SH-SY5Y (cell line): ENCODE results near the gene OSGIN1.

Experiments used
- GATA2 ChIP-seq: IDR thresholded peaks from 2 replicates; pipeline ENCODE4 v1.6.1; 2011; ENCODE audit warnings: mild to moderate bottlenecking, low read depth, low read length
- GATA3 ChIP-seq: IDR thresholded peaks from 2 replicates; pipeline ENCODE4 v1.6.1; 2011; ENCODE audit warnings: low read depth, mild to moderate bottlenecking, low read length, moderate library complexity

The OSGIN1 gene

DNA sequence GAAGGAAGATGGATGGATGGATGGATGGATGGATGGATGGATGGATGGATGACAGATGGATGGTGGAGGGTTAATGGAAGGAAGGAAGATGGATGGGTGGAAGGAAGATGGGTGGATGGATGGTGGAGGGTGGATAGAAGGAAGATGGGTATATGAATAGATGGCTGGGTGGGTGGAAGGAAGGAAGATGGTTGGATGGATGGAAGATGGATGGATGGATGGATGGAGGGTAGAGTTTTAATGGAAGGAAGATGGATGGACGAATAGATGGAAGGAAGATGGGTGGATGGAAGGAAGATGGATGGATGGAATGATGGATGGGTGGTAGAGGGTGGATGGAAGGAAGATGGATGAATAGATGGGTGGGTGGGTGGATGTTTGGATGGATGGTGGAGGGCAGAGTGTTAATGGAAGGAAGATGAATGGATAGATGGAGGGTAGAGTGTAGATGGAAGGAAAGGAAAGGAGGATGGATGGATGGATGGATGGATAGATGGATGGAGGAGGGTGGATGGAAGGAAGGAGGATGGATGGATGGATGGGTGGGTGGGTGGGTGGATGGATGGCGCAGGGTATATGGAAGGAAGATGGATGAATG is 32.0 kb upstream of the OSGIN1 start:
- TF ChIP-seq GATA3 = no peak
- no peak for TF ChIP-seq GATA2

DNA sequence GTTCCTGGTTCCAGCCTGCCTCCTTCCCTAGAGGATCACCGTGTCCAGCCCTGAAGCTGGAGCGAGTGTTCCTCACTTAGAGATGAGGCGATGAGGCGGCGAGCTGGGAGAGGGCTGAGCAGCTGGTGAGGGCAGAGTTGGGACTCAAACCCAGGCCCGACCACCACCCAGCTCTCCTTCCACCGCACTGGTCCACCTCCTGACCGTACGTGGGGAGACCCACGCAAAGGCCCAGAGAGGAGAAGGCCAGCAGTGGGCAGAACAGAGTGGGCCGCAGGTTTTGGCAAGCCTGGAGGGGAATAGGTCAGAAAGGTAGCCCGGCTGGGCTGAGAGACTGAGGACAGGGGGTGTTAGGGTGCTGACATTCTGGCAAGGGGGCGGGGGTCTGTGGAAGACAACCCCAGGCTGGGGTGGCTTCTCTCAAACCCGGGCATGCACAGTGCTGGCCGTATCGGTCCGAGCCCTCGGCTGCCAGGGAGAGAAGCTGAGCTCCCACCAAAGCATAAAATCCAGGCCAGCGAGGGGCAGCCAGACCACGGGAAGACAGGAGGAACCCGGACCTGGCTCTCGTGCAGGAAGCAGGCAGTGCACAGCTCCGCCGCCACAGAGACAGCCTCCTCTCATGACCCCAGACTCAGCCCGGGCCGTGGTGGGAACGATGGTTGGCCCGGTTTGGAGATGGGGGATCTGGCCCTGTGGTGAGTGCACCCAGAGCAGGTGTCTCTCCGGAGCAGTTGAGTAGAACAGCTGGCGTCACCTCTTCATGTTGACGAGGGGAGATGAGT is 29.3 kb upstream of the OSGIN1 start:
- no peak for TF ChIP-seq GATA2
- TF ChIP-seq GATA3 = no peak

DNA sequence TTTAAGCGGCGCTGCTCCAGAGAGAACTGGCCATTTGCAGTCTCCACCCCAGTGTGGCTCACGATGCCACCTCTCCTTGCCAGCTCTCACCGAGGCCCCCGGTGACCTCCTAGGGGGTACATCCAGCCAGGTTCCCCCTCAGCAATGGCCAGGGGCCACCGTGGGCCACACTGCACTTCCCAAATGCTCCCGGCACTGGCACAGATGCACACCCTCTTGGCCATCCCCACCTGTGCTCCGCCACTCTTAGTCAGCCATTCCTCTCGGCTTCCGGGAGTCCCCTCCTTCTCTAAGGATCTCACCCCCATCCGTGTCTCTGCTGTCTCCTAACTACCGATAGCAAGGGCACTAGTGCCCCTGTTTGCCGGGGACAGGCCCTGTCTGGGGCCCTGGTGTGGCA is 28.4 kb upstream of the OSGIN1 start:
- TF ChIP-seq GATA3 (no peak), GATA2 (no peak)

DNA sequence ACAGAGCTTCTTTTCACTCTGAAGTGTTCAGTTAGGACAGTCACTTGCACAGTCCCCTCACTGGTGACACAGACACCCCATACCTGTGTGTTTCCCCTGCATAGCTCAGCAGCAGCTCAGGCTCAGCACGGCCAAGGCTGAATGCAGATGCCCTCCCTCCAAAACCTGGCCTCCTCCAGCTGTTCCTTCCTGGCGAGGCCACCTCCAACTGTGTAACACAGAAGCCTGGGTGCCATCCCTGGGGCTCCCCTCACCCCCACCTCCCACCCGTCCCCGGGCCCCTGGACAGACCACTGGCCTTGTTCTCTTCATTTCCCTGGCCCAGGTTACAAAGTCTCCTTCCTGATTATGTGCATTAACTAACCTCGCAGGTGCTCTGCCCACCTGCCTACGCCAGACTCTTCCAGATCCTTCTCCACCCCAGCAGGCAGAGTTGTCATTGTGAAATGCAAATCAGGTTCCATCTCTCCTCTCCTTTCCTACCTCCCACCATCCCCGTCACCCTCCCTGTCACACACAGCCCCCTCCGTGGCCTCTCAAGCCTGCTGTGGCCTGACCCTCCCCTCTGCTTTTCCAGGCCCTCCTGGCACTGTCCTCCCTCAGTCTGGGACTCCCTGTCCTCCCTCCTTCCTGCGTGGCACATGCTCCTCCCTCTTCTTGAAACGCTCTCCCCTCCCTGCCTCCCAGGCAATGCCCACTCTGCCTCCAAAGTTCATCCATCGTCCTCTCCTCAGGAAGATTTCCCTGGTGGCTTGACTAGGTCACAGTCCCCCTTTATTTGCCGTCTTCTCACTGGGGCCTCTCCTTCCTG is 27.7 kb upstream of the OSGIN1 start:
- no peak for TF ChIP-seq GATA2
- no peak for TF ChIP-seq GATA3

DNA sequence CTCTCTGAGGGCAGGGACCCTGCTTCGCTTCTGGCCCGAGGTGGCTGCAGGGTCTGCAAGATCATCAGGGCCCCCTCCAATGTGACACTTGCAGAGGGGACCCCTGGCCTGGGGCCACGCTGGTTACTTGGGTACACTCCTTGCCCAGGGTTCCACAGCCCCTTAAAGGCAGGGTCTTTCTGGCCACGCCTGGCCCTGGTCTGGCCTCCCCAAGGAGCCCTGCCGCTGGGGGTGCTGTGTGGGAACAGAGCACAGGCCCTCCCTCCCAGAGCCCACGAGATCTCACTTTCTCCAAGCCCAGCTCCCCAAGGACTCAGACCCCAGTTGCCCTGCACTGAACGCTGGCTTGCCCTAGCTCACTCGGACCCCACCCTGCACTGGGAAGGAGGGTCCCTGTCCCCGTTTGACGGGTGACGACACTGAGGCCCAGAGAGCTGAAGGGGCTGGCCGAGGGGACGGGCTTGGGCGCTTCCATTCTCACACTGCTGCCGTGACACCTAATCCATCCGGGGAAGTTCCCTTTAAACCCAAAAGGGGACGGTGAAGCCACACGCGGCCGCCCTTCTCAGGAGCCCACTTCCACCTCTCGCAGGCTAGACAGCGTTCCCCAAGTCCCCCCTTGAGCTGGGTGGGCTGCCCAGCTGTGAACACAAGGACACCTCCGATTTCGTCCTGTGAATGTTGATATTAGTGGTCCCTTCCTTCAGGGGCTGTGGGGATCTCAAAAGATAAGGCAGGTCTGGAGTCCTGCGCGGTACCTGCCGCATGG is 26.9 kb upstream of the OSGIN1 start:
- no peak for TF ChIP-seq GATA3
- TF ChIP-seq GATA2 = no peak

DNA sequence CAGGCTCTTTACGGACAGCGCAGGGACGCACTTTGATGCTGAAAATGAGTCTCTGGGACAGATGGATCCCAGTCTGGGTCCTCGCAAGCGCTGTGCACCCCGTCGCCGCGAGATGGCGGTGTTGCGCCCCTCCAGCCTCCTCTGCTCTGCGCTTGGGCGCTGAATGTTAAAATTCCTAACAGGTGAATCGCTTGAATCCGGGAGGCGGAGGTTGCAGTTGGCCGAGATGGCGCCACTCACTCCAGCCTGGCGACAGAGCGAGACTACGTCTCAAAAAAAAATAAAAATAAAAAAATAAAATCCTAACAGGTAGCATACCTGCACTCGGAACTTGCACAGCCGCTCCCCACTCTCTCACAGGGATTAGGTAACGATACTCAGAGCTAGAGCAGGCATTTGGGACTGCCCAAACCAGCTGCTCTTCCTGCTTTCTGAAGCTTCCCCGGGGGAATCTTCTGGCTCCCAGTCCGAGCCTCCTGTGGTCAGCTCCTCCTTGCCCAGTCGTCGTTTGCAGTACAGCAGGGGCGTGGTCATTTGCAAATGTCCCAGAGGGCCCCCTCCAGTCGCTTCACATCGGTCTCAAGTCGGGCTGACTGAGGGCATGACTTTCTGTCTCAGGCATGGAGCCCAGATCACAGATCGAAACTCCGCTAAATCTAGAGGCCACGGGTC is 26.2 kb upstream of the OSGIN1 start:
- no peak for TF ChIP-seq GATA3
- no peak for TF ChIP-seq GATA2

DNA sequence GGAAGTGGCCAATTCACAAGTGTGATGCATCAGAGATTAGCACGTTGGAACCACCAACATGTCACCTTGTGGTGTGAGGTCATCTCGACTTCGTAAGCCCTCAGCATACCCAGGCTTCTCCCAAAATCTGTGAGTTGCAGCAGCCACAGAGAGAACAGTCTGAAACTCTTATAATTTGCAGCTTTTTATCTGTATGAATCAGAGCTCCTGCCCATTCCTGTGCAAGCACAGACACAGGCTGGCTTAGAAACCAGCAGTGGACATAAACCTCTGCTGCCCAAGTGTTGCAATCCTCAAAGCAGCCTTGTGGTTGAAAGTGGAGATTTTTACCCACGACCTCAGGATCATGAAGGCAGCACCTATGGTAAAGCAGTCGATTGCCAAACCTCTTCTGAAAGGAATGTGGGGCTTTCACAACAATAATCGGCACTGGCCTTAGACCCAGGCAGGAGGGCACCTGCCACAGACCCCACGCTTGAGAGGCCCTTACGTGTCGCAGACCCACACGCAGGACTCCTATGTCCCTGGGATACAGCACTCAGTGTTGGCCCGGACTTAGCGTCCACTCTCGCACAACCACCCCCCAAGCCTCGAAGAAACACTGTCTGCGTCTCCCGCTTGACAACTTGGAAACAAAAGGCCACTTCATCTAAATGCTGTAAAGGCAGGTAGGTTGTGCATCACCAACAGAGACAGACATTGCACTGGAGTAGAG is 24.5 kb upstream of the OSGIN1 start:
- TF ChIP-seq GATA2 (no peak), GATA3 (no peak)

DNA sequence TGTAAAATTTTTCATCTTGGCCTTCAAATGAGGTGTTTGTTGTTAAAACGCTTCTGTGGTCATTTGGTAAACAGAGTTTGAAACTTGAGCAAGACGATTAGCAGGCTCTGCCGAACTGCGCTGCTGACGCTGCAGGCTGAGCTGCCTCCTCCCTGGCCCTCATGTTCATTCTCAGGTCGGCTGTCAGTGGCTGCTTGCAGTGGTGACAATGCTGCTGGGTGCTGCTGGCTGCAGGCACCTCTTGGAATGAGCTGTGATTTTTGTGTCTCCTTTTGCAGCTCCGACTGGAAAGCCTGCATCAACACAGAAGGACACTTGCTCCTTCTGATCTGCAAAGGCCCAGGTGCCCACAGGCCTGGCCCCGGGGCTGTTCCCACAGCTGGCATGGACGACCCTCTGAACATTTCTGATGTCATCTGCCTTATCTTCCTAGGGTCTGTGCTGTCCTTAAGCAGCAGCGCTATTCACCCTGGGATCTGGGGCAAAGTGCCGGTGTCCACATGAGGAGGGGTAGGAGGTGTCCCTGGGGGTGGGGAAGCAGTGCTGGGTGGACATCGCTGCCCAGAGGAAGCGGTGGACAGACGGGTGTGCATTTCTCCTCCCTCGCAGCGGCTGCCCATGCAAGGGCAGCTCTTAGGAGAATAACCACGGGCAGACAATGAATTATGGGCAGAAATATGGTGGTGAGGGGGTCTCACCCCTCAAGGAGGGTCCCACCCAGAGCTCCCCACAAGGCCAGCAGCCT is 23.1 kb upstream of the OSGIN1 start:
- TF ChIP-seq GATA2 (peak; percentile 77), GATA3 (no peak)

DNA sequence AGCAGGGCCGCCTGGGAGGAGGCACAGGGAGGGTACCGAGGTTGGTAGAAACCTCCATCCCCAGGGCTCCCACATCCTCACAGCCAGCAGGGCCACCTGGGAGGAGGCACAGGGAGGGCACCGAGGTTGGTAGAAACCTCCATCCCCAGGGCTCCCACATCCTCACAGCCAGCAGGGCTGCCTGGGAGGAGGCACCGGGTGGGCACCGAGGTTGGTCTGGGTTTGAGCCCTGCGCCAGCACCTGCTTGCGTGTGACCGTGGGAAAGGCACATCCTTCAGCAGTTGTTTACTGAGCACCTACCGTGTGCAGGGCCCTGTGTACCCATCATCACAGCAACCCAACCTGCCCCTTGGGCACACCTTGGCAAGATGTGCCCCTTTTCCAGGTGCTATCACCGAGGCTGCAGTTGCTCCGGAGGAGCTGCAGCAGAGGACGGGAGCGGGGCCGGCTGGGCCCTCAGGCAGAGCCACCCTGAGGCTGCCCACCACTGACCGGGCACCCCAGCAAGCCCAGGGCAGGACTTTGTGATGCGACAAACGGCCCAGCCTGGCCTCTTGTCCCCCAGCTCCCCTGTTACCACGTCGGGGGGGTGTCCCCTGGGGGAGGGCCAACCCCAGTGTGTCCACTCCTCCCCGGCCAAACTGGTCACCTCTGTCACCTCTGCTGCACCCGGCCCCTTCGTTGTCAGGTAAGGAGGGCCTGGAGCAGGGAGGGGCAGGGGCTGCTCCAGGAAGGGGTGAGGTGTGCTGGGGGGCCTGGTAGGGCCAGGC is 22.1 kb upstream of the OSGIN1 start:
- TF ChIP-seq GATA3 (no peak), GATA2 (no peak)

DNA sequence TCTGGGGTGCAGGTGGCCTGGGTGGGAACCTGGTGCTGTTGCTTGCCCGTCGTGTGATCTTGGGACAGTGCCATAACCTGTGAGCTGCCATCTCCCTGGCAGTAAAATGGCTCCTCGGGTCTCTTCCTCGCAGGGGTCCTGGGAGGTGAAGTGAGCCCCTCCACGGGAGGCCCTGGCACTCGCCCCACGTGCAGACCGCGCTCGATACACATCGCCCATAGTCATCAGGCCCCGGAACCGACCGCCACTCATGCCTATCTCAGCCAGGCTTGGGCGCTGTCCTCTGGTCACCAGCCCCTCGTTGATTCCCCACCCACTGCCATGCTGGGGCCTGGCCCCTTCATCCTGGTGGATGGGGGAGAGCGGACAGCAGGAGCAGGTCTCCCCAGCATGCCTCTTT is 21.5 kb upstream of the OSGIN1 start:
- no peak for TF ChIP-seq GATA3
- no peak for TF ChIP-seq GATA2

DNA sequence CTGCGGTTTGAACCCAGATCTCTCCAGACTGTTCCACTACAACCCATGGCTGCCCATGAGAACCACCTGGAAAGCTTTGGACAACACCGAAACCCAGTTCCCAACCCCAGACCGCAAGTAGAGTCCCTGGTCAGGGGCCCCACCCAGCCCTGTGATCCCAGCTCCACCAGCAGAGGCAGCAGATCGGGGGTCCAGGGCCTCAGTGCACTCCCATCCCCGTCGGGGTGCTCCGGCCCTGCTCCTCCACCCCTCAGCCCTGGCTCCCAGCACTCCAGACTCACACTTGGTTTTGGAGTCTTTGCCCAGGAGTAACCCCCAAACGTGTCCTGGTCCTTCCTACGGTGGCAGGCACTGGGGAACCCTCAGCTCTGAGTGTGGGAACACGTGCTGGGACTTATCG is 20.7 kb upstream of the OSGIN1 start:
- TF ChIP-seq GATA2 (no peak), GATA3 (no peak)

DNA sequence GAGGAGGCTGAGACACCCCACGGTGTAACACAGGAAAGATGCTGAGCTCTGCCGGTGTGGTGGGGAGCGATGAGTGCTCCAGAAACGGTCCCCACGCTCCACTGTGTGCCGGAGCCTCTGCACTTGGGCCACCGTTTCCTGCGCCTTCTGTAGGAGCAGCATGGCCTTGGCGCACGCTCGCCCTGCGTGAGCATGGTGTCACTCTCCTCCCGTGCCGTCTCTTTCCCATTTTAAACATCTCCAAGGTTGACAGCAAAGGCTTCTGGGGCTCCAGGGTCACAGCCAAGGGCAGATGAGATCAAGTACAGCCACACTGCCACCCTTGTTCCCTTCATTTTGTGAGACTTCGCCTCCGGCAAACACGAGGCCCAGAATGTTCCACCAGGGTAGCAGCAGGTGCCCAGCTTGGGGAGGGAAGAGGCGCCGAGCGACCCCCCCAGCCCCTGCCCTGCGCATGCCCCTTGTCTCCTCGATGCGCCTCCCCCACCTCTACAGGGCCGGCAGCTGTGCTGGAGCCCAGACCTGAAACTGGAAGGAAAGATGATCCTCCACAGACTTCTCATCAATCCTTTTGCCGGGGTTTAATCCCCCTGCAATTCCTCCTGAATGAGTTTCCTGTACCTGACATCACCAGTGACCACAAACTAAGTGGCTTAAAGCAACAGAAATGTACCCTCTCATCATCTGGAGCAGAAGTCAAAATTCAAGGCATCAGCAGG is 19.9 kb upstream of the OSGIN1 start:
- TF ChIP-seq GATA3 = no peak
- TF ChIP-seq GATA2 = no peak
